GM12878 (cell line): ENCODE results near the gene HOXB2.

Experiments used
- SMAD1 ChIP-seq: fragments of 450-650 bp; IDR thresholded peaks from 2 replicates; pipeline ENCODE4 v1.6.1; 2018; ENCODE audit warnings: mild to moderate bottlenecking, low read depth; ENCODE audit not compliant: partially characterized antibody
- TARDBP ChIP-seq: IDR thresholded peaks from 2 replicates; pipeline ENCODE4 v1.6.1; 2016; ENCODE audit warnings: borderline replicate concordance
- TF ChIP-seq, protein P1 (sequence below), 3 experiments: IDR thresholded peaks in 2 of 3; conservative IDR thresholded peaks in 1 of 3; 2 replicates each; pipeline ENCODE4 v1.5.1; 2011; ENCODE audit warnings: low read depth in 3 of 3, low read length in 3 of 3, mild to moderate bottlenecking in 3 of 3, control low read depth in 2 of 3, moderate library complexity in 2 of 3, inconsistent platforms in 1 of 3, mixed read lengths in 1 of 3; ENCODE audit not compliant: control insufficient read depth in 2 of 3, insufficient read depth in 1 of 3; ENCODE audit errors: extremely low read depth in 1 of 3

DNA sequence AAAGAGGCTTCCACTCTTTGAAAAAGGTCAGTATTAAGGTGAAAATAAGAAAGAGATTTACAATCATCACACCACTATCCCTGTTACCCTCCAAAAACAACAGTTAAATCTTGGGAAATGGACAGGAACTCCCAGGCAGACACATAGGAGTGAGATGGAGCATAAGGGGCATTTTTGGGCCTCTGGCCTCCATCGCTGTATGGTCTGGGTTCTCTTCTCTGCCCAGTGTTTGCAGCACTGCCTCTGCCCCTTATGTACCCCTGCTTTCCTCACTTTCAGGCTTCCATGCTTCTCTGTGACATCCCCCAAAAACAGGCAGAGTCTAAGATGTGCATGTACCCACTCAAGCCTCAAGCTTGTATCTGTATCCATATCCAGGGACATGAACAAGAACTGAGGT is 630 bp upstream of the HOXB2 start:
- TF ChIP-seq, protein P1, sequence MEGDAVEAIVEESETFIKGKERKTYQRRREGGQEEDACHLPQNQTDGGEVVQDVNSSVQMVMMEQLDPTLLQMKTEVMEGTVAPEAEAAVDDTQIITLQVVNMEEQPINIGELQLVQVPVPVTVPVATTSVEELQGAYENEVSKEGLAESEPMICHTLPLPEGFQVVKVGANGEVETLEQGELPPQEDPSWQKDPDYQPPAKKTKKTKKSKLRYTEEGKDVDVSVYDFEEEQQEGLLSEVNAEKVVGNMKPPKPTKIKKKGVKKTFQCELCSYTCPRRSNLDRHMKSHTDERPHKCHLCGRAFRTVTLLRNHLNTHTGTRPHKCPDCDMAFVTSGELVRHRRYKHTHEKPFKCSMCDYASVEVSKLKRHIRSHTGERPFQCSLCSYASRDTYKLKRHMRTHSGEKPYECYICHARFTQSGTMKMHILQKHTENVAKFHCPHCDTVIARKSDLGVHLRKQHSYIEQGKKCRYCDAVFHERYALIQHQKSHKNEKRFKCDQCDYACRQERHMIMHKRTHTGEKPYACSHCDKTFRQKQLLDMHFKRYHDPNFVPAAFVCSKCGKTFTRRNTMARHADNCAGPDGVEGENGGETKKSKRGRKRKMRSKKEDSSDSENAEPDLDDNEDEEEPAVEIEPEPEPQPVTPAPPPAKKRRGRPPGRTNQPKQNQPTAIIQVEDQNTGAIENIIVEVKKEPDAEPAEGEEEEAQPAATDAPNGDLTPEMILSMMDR (IDR thresholded peaks at IDR 0.05 in 2 of 3, conservative IDR thresholded peaks at IDR 0.05 in 1 of 3; ENCODE audit: control insufficient read depth in 2 of 3, extremely low read depth in 1 of 3, insufficient read depth in 1 of 3, low read depth in 3 of 3, low read length in 3 of 3), result no peak
- TF ChIP-seq TARDBP (no peak), SMAD1 (no peak)
